ENCODE measurements around the gene HID1.

- TF ChIP-seq CTCF (IDR thresholded peaks at IDR 0.05; ENCODE audit: poor library complexity, severe bottlenecking) (no peak), MXI1 (conservative IDR thresholded peaks at IDR 0.05; ENCODE audit: poor library complexity, severe bottlenecking) (no peak), REST (IDR thresholded peaks at IDR 0.05; ENCODE audit: borderline replicate concordance) (no peak), EZH2 (IDR thresholded peaks at IDR 0.05; ENCODE audit: borderline replicate concordance, insufficient read depth, low read length, poor library complexity, severe bottlenecking) (no peak), POLR2AphosphoS5 (IDR thresholded peaks at IDR 0.05) (no peak), TAF1 (IDR thresholded peaks at IDR 0.05; ENCODE audit: low read depth) (no peak), EP300 (conservative IDR thresholded peaks at IDR 0.05; ENCODE audit: poor library complexity, severe bottlenecking) (no peak), RAD21 (conservative IDR thresholded peaks at IDR 0.05) (no peak)
These were observed 31.8 kb upstream of the HID1 start for GRCh38 chr17:75004371-75004770.

Data from neural cell (in vitro differentiated cells).